Measurements from ENCODE around the gene CLK2. TPM values are rescaled to one million over a fixed set of nuclear protein-coding genes. Genes with fewer than 3 reads are reported as not detected.
A peak's percentile ranks its signal among the peaks of the same experiment; 100 is the strongest.

The CLK2 gene
- total and polyA plus RNA-seq, 2 donors (not counting 3 experiments of a cell fraction or from before 2014, with no cell fraction given), result 69.1 to 80.9 TPM

- intact Hi-C loops (cut with micrococcal nuclease), result no loop called here
- Histone ChIP-seq H3K4me3 (replicated peaks in 1 of 3; ENCODE audit: insufficient read depth in 1 of 3, low read depth in 1 of 3, low read length in 3 of 3) (no peak overlapping the region), H2AFZ (ENCODE audit: low read depth, low read length) (no peak overlapping the region), H3K9me3 (replicated peaks; ENCODE audit: control insufficient read depth, insufficient read depth, low read length) (no peaks in the 10 kb centered on the region), H3K79me2 (ENCODE audit: control insufficient read depth, insufficient read depth, low read length) (no peaks in the 10 kb centered on the region), H3K27me3 (ENCODE audit: control insufficient read depth in 2 of 2, insufficient read depth in 2 of 2, low read length in 2 of 2) (peaks cover 0 to 2% of the 10 kb centered on the region in 2 experiments), H4K20me1 (replicated peaks; ENCODE audit: control insufficient read depth, extremely low read depth, insufficient read depth, low read length) (no peaks in the 10 kb centered on the region), H3K9ac (replicated peaks; ENCODE audit: extremely low read depth, insufficient read depth, low read length) (no peak overlapping the region), H3K36me3 (ENCODE audit: control insufficient read depth in 2 of 2, extremely low read depth in 1 of 2, insufficient read depth in 2 of 2, low read length in 2 of 2) (no peaks in the 10 kb centered on the region), H3K4me1 (ENCODE audit: control insufficient read depth, extremely low read depth, insufficient read depth, low read length) (peaks cover 11% of the 10 kb centered on the region), H3K4me2 (ENCODE audit: insufficient read depth, low read length) (peak overlapping the region; percentile 22), H3K27ac (ENCODE audit: insufficient read depth, low read depth, low read length) (no peak overlapping the region), H3K9me1 (replicated peaks; ENCODE audit: control insufficient read depth, extremely low read depth, insufficient read depth, low read length) (no peaks in the 10 kb centered on the region)
- ChIA-PET POLR2A (no interaction called here), CTCF (interaction anchor here (0.8 to 1.2 kb wide), 6 partner anchors 21 to 44 kb away, joined by 3 to 12 read pairs (median 5); partner anchors contain the start of genes FDPS and RUSC1)
- TF ChIP-seq CTCF (IDR thresholded peaks at IDR 0.05; ENCODE audit: extremely low read depth in 1 of 2, insufficient read depth in 1 of 2, low read depth in 1 of 2, low read length in 2 of 2), result no peak
- no peak for TF ChIP-seq POLR2A (IDR thresholded peaks at IDR 0.05; ENCODE audit: low read depth, low read length)
- no peak for TF ChIP-seq MYC (IDR thresholded peaks at IDR 0.05; ENCODE audit: low read depth, low read length)
- DNase-seq (ENCODE audit: low read depth, low spot score) (no peak), FAIRE-seq (no peak)
- BruUV-seq (replicated peaks), result no TSS peak
- dilution Hi-C loops (cut with MboI; ENCODE audit: extremely low pct_ligation_motif_present, low sequenced_read_pairs), result no loop called here
These were observed 5.4 kb upstream of the CLK2 start for GRCh38 chr1:155278689-155279160.

GRCh38 chr1:155277902-155278688 is 4.8 kb upstream of the CLK2 start:
- no peak for TF ChIP-seq JUN (IDR thresholded peaks at IDR 0.05; ENCODE audit: borderline replicate concordance, insufficient read depth, insufficient read length, low read depth)
- no peak for TF ChIP-seq POLR2AphosphoS5 (IDR thresholded peaks at IDR 0.05; ENCODE audit: insufficient read depth, low read depth, low read length)
- no peak for TF ChIP-seq MAX (IDR thresholded peaks at IDR 0.05; ENCODE audit: insufficient read depth, insufficient read length)
- no peak for TF ChIP-seq EZH2 (IDR thresholded peaks at IDR 0.05; ENCODE audit: borderline replicate concordance, low read depth, low read length, severe bottlenecking)
- TF ChIP-seq CTCF (IDR thresholded peaks at IDR 0.05; ENCODE audit: extremely low read depth in 1 of 2, insufficient read depth in 1 of 2, low read depth in 1 of 2, low read length in 2 of 2), result peak; percentile 4 to 16
- TF ChIP-seq GATA2 (IDR thresholded peaks at IDR 0.05; ENCODE audit: insufficient read depth, insufficient read length, low read depth, low read length), result no peak
- TF ChIP-seq FOS (IDR thresholded peaks at IDR 0.05; ENCODE audit: borderline replicate concordance, insufficient read depth, low read length), result no peak
- TF ChIP-seq POLR2A (IDR thresholded peaks at IDR 0.05; ENCODE audit: low read depth, low read length), result no peak
- POLR2A ChIA-PET, result no interaction called here
- Histone ChIP-seq H3K4me1 (ENCODE audit: control insufficient read depth, extremely low read depth, insufficient read depth, low read length) (peaks cover 13% of the 10 kb centered on the region), H3K79me2 (ENCODE audit: control insufficient read depth, insufficient read depth, low read length) (no peaks in the 10 kb centered on the region), H3K27ac (ENCODE audit: insufficient read depth, low read depth, low read length) (no peak overlapping the region), H2AFZ (ENCODE audit: low read depth, low read length) (peak overlapping the region; percentile 89), H3K4me3 (replicated peaks in 1 of 3; ENCODE audit: insufficient read depth in 1 of 3, low read depth in 1 of 3, low read length in 3 of 3) (peak overlapping the region; percentile 15 to 68 (median 53)), H3K9me3 (replicated peaks; ENCODE audit: control insufficient read depth, insufficient read depth, low read length) (no peaks in the 10 kb centered on the region), H3K36me3 (ENCODE audit: control insufficient read depth in 2 of 2, extremely low read depth in 1 of 2, insufficient read depth in 2 of 2, low read length in 2 of 2) (no peaks in the 10 kb centered on the region), H4K20me1 (replicated peaks; ENCODE audit: control insufficient read depth, extremely low read depth, insufficient read depth, low read length) (no peaks in the 10 kb centered on the region), H3K9me1 (replicated peaks; ENCODE audit: control insufficient read depth, extremely low read depth, insufficient read depth, low read length) (no peaks in the 10 kb centered on the region), H3K27me3 (ENCODE audit: control insufficient read depth in 2 of 2, insufficient read depth in 2 of 2, low read length in 2 of 2) (peaks cover 0 to 2% of the 10 kb centered on the region in 2 experiments), H3K9ac (replicated peaks; ENCODE audit: extremely low read depth, insufficient read depth, low read length) (no peak overlapping the region), H3K4me2 (ENCODE audit: insufficient read depth, low read length) (peak overlapping the region; percentile 67)
- dilution Hi-C loops (cut with MboI; ENCODE audit: extremely low pct_ligation_motif_present, low sequenced_read_pairs), result no loop called here
- DNase-seq (ENCODE audit: low read depth, low spot score), result peak; percentile 33
- intact Hi-C loops (cut with micrococcal nuclease), result loop anchor here (1.0 kb wide), 3 partner anchors 16 to 45 kb away; partner anchors contain the start of genes FDPS and SCAMP3
- no TSS peak for BruUV-seq (replicated peaks)
- CTCF ChIA-PET, result interaction anchor here (0.6 to 1.2 kb wide), 7 partner anchors 19 to 45 kb away, joined by 3 to 12 read pairs (median 5); partner anchors contain the start of genes FDPS and RUSC1
- peak; percentile 15 for FAIRE-seq

All from endothelial cell of umbilical vein (primary cell).